NAMALWA (cell line): ENCODE measurements around the gene CLEC12A.

Experiments
- DNase-seq: peaks from one replicate; pipeline ENCODE4 v3.0.0-alpha.2; 2015; ENCODE audit warnings: low spot score

Gene CLEC12A

DNA sequence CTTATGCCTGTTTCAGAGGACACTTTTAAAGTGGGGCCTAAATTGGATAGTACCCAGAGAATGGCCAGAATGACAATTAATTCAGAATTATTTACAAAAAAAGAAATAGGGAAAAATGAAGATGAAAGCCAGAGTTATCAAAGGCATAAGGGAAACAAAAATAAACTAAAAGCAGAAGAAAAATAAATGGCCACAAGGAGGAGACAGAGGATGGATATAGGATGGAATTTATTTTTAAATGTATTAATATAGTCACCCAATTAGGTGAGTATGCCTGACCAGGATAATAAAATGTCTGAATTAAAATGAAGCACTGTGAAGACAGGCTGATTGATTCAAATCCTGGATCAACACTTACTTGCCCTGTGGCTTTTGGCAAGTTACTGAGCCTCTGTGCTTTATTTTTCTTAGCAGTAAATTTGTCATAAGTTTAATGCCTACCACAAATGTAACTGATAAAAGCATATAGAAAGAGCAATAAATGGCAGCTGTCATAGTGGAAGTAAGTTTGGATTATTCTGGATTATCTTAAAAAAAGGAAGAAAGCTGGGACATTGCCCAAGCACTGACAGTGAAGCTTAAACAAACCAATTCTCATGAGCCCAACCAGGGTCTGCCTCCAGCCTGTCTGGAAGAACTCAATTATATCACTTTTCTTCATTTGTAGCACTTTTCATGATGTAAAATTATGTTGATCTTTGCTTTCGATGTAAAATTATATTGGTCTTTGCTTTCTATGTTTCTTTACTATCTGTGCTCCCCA is 62.8 kb downstream of the CLEC12A start:
- peak; percentile 58 for DNase-seq
